GM12874 (cell line): ENCODE data around the gene ALCAM.

Experiments
- TF ChIP-seq, protein P1 (sequence below): IDR thresholded peaks from 2 replicates; pipeline ENCODE4 v1.5.1; 2011; ENCODE audit warnings: low read depth, mild to moderate bottlenecking, control low read depth, low read length, moderate library complexity; ENCODE audit not compliant: insufficient read depth

ALCAM gene

GRCh38 chr3:105425153-105425502 lies 58.4 kb downstream of the ALCAM start:
- TF ChIP-seq, protein P1, sequence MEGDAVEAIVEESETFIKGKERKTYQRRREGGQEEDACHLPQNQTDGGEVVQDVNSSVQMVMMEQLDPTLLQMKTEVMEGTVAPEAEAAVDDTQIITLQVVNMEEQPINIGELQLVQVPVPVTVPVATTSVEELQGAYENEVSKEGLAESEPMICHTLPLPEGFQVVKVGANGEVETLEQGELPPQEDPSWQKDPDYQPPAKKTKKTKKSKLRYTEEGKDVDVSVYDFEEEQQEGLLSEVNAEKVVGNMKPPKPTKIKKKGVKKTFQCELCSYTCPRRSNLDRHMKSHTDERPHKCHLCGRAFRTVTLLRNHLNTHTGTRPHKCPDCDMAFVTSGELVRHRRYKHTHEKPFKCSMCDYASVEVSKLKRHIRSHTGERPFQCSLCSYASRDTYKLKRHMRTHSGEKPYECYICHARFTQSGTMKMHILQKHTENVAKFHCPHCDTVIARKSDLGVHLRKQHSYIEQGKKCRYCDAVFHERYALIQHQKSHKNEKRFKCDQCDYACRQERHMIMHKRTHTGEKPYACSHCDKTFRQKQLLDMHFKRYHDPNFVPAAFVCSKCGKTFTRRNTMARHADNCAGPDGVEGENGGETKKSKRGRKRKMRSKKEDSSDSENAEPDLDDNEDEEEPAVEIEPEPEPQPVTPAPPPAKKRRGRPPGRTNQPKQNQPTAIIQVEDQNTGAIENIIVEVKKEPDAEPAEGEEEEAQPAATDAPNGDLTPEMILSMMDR, result no peak

DNA sequence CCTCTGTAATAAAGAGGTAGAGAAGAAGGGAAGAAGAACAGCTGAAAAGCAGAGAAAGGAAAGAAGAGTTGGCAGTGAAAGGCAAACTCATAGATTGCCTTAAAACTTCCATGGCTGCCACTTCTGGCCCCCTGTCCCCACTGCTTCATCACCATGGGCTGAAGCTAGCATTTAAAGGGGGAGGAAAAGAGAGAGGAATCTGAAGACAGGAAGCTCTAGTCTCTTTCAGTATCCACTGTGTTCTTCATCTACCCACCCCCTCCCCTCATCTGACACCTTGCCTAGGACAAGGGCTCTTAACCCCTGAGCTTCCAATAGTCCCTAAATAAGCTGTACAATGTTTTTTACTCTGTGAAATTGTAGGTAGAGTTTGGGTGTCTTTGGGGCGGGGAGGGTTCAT lies 60.6 kb downstream of the ALCAM start:
- TF ChIP-seq, protein P1, result no peak

GRCh38 chr3:105429034-105429762 lies 62.5 kb downstream of the ALCAM start:
- TF ChIP-seq, protein P1, result no peak

DNA sequence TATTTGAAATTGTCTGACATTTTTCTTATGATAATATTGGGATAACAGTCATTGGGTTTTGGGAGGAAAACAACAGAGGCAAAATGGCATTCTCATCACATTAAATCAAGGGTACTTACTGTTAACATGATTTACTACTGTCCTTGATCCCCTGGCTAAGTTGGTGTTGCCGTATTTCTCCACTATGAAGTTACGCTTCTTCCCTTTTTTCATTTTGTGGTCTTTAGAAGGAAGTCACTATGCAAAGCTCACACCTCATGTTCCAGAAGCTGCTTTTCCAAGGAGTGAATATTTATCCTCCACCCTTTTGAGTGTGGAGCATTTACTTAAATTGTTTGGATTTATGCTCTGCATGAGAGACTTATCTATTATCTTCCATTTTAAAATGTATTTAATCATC lies 63.7 kb downstream of the ALCAM start:
- TF ChIP-seq, protein P1, result no peak

- TF ChIP-seq, protein P1, result no peak
Observed at GRCh38 chr3:105431200-105431599, 64.5 kb downstream of the ALCAM start.

DNA sequence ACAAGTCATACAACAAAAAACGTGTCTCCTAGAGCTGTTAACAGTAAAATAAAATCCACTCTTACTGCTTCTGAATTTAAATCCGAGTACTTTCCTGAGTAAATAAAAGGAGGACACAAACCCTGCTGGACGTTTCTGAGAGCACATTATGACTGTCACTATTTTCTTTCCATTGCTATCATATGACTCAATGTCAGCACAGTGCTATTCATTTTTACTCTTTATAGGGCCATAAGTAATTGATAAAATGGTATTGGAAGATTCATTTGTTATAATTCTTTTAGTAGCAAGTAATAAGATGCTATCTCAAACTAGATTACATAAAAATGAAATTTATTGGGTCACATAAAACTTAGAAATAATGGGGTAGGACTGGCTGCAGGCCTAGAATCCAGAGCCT lies 68.6 kb downstream of the ALCAM start:
- TF ChIP-seq, protein P1, result no peak

DNA sequence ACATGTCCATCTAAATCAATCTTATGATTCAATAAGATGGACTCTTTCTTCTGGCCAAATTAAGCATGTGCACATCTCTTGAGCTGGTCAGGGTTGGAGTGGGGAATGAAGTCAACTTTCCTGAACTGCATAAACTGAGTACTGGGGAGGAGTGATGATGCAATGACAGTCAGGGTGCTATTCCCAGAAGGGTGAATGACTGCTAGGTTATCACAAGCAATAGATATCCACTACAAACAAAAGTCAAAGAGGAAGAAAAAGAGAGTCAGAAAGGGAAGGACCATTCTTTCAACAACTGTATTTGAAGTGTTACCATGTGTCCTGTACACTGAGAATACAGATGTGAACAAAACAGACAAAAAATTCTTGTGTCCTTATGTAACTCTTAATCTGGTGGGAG lies 70.0 kb downstream of the ALCAM start:
- TF ChIP-seq, protein P1, result no peak

DNA sequence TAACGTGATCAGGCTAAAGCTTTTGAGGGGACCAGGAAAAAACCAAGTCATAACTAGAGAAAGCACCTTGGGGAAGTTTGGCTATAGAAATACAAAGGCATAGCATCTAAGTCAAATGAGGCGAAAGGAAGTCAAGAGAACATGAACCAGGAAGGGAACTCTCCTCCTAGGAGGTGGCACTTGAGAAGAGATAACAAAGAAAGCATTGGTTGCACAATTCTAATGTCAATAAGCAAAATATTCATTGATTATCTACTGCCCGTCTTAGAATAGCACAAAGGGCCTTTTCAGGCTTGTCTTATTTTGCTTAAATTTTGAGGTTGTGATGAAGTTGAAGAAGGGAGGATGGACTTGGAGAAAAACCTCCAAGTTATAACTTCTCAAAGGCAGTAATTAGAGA lies 73.4 kb downstream of the ALCAM start:
- TF ChIP-seq, protein P1, result no peak
